Hematopoietic multipotent progenitor cell treated with erythropoietin and hydrocortisone succinate and interleukin-3 and kit ligand, for 15 days (in vitro differentiated cells): ENCODE data around the gene FAM227B.
A peak's percentile ranks its signal among the peaks of the same experiment; 100 is the strongest.
"Not testable (repeated sequence)": the region's sequence is repeated elsewhere in the genome, so short reads cannot be mapped to it uniquely, and the experiment has no call there.

Experiments used
- DNase-seq: peaks from one replicate; pipeline ENCODE4 v3.0.0-alpha.2; 2015; ENCODE audit warnings: low spot score

FAM227B gene

DNA sequence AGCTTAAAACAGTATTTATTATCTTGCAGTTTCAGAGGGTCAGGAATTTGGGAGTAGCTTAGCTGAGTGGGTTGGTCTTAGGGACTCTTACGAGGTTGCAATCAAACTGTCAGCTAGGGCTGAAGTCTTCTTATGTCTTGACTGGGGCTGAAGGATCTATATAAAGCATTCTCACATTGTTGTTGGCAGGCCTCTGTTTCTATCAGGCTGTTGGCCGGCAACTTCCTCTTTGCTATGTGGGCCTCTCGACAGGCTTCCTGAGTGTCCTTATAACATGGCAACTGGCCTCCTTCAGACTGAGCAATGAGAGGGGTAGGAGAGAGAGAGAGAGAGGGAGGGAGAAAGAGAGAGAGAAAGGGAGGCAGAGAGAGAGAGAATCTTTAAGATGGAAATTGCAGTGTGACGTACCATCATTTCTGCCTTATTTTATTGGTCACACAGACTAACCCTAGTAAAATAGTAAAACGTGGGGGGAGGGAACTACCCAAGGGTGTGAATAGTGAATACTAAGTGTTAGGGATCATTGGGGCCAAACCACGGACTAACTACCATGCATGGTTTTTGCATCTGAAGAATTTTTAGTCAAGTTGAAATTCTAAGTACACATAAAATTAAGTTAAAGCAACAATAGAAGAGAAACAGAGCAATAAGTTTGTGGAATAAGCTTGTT, 181.5 kb downstream of the FAM227B start:
- DNase-seq, result no peak

DNA sequence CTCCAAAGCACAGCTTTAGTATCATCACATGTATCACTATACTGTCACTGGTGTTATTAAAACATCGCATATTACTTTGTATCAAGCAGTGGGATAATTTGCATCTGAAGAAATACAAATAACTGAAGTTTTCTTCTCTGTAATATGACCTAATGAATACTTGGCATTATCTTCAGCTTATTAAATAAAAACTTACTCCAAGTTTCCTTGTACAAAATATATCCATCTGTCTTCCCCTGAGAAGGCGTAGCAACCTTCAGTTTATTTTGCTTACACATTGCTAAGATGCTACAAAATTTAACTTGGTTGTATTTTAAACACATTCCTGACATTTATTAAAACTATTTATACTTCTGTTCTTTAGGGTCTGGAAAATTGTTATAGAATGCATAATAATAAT, 183.9 kb downstream of the FAM227B start:
- no peak for DNase-seq

DNA sequence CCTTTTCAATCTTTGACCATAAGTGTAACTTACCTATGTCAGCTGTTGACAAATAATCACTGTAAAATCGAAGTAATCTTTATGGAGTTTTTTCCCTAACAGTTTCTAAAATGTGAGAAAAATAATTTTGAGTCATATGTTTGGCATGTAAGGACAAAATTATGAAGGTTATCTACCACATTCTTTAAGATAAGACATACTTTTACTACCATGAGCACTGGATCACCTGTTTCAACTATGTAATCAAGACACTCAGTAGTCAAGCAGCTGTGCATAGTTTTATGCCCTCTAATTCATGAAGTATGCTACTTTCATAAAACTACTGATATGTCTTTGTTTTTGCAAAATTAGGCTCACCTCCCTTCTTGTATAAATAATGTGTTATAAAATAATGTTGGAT, 185.4 kb downstream of the FAM227B start:
- no peak for DNase-seq

- DNase-seq, result no peak
Observed at GRCh38 chr15:49430046-49430445, 190.6 kb downstream of the FAM227B start.

DNA sequence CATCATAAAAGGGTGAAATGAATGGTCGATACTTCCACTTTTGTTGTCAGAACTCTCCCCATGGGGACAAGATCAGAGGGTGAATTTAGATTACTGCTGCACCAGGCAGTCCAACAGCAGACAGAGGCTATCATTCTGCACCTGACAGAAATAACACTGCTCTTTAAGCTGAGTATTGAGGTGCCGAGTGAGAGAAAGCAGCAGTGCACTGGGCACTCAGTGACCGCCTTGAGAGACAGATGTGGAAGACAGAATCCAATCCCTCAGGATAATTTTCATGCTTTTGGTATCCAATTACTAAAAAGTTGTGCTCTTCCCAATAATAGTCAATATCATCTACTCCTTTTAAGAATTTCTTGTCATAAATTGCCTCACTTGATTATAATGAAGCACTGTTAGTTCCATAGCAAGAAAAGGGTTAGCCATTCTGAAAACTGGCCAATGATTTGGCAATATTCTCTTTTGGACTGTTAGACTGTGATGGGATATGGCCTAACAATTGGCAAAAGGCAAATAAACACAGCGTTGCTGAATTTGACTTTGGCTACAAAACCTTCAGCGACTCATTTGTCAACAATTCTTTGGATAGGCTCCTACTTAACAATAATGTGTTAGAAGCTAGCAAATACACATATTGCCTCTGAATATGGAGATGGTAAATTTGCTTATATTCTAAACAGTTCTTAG, 192.1 kb downstream of the FAM227B start:
- no peak for DNase-seq

DNA sequence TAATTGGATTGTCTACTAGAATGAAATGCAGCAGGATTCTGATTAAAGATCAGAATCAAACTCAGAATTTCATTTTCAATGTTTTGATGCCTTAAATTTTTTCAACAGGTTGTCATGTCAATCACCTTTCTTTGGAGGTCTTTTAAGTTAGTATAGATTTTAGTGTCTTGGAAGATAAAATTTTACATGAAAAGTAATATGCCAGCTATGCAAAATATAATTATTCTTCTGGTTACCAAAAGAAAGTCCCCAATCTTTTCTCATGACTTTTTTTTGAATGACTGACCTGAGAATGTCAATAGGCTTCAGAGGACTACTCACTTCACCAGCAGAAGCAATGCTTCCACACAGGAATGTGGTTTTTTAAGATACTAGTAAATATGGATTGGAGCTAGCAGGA, 193.2 kb downstream of the FAM227B start:
- no peak for DNase-seq

DNA sequence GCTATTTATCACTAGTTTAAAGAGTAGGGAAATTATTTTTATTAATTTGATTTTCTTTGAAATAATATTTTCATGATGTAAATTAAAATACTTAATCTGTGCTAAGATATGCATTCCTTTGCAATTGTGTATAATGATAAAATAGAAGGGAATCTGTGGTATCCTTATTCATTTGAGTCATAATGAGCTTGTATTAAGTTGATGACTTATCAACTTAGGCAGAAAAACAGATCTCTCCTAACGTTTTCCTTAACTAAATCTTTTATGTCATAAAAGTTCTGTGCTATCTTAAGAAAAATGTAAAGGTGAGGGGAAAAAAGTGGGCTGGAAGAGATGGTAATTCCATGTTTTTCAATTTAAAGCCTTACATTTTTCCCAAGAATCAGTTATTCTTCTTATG, 195.7 kb downstream of the FAM227B start:
- no peak for DNase-seq

DNA sequence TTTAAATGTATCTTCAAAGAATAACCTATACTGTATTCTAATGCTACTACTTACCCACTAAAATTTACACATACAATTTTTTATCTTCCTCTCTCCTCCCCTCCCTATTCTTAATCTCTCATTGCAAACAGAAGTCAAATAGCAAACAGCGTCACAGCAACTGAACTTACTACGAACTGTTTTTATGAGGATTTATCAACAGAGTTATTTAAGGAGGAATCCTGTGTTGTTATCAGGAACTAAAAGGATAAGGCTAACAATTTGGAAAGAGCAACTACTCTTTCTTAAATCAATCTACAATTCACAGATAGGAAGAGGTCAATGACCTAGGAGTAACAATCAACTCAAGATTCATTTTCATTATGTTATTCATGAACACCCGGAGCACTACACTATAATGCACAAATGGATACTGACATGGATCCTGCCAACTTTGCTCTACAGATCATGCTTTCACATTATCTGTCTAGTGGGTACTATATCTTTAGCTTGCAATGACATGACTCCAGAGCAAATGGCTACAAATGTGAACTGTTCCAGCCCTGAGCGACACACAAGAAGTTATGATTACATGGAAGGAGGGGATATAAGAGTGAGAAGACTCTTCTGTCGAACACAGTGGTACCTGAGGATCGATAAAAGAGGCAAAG, 196.6 kb downstream of the FAM227B start:
- DNase-seq, result no peak

DNA sequence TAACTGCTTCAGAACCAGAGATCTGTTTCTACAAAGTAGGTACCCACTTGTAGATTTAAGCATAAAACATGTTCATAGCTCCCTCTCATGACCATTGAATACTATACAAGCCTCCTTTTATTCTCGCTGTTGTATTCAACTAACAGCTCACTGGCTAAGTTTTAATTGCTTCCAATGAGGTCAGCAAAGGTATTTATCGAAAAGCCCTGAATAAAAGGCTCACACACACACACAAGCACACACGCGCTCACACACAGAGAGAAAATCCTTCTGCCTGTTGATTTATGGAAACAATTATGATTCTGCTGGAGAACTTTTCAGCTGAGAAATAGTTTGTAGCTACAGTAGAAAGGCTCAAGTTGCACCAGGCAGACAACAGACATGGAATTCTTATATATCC, 197.6 kb downstream of the FAM227B start, which contains the start of gene FGF7:
FGF7 (plus strand) TSS at position 222 of the 400 bp plus-strand sequence. CDS start 1,056 bp downstream, outside the sequence.
- no peak for DNase-seq

- peak; percentile 41 for DNase-seq
Observed at GRCh38 chr15:49421991-49422390, 198.6 kb downstream of the FAM227B start.

DNA sequence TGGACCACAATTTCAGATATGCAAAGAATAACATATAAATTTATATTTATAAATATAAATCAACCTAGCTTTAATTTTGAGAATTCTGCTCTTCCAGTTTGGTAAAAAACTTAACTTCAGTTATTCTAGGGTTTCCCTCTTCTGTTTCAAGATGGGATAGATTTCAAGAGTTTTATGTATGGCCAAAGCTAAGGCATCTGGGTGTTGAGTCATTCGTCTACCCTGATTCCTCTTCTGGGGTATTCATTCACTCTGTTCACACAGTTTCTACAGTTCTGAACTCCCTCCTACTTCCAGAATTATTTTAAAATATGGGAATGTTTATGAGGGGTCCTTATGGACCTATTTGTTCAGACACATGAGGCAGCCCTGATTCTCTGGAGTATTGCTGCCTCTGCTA, 201.8 kb downstream of the FAM227B start:
- DNase-seq, result no peak

DNA sequence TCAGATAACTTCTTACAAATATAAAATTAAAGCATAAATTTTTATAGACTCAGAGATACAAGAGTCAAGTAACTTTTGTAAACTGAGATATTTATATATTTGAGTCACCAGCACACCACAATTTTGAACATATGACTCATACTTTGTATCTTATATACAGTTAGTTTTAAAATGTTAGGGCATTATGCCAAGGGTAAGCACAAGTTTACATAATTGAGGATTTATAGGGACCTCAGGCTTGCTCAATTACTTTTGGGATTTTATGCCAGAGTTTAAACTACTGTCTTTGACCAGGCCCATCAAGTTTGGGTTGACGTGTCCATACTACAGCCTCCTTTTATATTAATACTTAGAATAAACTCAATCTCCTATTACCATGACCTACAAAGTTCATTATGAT, 205.0 kb downstream of the FAM227B start:
- DNase-seq, result no peak

DNA sequence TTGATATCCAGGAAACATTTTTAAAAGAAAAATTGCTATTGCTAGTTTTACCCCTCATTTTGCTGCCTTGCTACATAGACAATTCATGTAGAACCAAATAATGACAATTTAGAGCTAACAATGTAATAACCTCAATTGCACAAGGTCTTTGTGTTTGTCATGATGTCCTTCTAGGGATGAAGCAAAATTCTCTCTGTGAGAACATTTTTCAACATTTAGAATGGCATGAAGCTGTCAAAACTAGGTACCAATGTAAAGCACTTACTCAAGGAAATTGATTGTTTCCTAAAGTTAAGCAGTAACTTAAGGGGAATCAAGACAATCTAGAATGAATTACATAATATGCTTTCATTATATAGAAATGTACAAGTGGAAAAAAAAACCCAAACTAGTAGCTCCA, 205.5 kb downstream of the FAM227B start:
- DNase-seq, result no peak

DNA sequence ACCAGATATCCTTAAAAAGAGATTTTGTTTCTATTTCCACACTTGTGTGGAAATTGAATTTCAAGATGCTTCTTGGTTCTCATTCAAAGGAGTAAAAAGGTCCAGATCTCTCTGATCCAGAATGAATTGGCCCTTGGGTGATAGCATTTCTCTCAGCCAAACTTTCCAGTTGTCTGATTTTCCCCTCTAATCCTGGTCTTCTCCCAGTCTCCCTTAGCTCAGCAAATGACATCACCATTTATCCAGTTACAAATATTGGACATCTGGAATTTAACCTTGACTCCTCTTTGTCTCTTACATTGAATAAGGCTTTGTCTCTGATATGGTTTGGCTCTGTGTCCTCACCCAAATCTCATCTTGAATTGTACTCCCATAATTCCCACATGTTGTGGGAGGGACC, 207.8 kb downstream of the FAM227B start:
- no peak for DNase-seq

DNA sequence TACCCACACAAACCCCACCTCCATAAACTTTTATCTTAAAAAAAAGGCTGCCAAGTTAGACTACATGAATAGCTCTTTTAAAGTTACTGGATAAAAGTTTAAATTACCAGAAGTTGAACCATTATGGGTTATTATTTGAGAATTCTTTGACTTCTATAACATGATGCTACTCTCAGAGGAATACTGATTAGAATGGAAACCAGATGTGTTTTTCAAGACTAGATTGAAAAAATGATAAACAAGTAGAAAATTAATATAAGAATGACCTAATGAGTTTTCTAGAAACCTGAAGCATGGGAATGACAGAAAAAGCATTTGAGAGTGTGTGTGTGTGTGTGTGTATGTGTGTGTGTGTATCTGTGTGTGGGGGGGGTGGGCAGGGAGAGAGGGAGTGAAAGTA, 210.0 kb downstream of the FAM227B start:
- DNase-seq, result no peak

- DNase-seq, result no peak
Observed at GRCh38 chr15:49406352-49407118, 214.1 kb downstream of the FAM227B start.

GRCh38 chr15:49402515-49403296, 217.9 kb downstream of the FAM227B start:
- not testable (repeated sequence) for DNase-seq

GRCh38 chr15:49387471-49387870, 233.1 kb downstream of the FAM227B start:
- DNase-seq, result no peak

GRCh38 chr15:49383266-49383665, 237.4 kb downstream of the FAM227B start:
- no peak for DNase-seq

- no peak for DNase-seq
Observed at GRCh38 chr15:49382394-49382793, 238.2 kb downstream of the FAM227B start.

DNA sequence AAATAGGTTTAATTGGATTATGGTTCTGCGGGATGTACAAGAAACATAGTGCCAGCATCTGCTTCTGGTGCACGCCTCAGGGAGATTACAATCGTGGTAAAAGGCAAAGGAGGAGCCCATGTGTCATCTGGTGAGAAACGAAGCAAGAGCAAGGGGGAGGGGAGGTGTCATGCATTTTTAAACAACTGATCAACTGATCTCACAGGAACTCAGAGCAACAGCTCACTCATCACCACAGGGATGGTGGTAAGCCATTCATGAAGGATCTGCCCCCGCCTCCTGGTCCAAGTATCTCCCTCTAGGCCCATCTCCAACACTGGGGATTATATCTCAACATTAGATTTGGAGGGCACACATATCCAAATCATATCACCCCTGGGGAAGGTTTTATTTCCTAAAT, 239.7 kb downstream of the FAM227B start:
- no peak for DNase-seq

DNA sequence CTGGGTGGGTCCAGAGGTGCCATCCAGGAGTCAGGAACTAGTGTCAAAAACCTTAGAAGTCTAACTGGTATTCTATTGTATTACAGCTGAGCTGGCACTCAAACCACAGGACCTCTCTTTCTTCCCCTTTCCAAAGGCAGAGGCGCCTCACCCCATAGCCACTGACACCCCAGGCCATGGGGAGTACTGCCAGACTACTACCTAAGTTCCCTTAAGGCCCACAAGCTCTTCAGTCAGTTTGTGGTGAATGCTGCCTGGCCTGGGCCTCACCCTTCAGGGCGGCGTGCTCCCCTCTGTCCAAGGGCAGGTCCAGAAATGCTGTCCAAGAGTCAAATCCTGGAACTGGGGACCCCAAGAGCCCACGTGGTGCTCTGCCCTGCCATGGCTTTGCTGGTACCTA, 240.6 kb downstream of the FAM227B start:
- DNase-seq, result no peak
